NCI-H2107 (cell line): ENCODE data around the gene COL25A1.
"Not testable (repeated sequence)": the region's sequence is repeated elsewhere in the genome, so short reads cannot be mapped to it uniquely, and the experiment has no call there.

Experiments used
- DNase-seq: peaks from one replicate; lab custom pipeline; 2025; lab: John Stamatoyannopoulos, UW

Gene COL25A1

DNA sequence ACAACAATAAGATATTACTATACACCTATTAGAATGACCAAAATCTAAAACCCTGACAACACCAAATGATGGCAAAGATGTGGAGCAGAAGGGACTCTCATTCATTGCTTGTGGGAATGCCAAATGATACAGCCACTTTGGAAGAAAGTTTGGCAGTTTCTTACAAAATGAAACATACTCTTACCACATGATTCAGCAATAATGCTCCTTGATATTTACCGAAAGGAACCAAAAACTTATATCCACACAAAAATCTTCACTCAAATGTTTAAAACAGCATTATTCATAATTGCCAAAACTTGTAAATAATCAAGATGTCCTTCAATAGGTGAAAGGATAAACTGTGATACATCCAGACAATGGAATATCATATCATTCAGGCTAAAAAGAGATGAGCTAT lies 180.9 kb downstream of the COL25A1 start:
- no peak for DNase-seq

DNA sequence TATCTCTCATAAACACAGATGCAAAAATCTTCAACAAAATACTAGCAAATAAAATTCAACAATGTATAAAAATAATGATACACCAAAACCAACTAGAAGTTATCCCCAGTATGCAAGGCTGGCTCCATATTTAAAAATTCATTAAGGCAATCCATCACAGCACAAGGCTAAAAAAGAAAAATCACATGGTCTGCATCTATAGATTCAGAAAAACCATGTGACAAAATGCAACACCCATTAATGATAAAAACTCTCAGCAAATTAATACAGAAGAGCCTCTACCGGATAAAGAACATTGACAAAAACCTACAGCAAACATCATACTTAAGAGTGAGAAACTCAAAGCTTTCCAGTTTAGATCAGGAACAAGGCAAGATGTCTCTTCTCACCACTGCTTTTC lies 182.6 kb downstream of the COL25A1 start:
- no peak for DNase-seq

DNA sequence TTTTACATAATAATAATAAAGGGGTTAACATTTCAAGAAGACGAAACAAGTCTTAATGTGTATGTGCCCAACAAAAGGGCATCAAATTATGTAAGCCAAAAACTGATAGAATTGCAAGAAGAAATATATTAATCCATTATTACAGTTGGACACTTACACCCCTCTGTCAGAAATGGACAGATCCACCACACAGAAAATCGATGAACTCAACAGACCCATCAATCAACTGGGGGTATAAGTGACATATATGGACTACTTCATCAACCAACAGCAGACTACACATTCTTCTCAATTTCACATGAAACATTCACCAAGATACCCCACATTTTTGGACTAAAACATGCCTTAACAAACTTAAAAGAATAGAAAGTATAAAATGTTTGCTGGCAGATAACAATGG lies 183.8 kb downstream of the COL25A1 start:
- DNase-seq, result no peak

DNA sequence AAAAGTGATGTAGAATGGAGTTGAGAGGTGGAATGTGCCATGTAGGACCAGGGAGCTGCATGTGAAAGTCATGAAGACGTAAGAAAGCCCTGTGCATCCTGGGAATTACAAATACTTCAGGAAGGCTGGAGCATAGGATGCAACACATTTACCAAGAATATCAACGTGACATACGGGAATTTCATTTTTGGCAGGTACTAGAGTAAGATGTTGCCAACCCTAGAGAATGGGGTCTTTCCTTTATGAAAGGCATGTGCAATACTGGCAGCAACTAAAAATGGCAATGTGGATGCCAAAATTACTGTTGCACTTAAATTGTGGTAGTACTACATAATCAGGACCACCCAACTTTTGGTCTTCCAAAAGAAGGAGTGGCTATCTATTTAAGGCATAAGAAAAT lies 188.0 kb downstream of the COL25A1 start:
- no peak for DNase-seq

DNA sequence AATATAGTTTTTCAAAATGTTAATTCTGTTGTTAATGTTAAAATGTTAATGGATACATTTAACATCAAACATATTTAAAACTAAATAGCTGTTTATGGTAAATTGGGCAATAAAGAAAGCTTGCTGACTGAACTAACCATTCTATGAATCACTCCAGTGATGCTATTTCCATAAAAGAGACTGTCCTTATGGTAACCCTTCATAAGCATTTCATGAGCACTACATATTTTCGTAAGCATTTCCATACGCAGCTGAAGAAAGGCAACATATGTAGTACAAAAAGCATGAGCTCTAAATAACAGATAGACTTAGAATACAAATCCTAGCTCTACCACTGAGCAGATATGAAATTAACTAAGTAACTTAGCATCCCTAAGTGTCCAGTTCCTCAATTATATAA lies 188.9 kb downstream of the COL25A1 start:
- no peak for DNase-seq

DNA sequence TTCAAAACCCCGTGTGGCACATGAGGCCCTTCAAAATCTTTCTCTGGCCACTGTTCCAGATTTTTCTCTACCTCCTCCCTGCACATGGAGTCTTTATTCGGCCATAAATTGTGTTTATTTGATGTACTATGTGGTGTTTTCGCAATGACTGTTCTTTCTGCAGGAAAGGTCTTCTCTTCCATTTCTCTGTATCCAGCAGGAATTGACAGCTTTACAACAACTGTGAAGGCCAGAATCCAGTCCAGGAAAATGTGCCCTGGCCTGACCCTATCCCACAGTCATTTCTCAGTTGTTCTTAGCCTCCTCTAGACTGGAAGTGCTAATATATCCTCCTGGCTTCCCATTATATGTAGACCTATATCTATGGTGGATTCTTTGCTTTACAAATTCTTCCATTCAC lies 191.4 kb downstream of the COL25A1 start:
- DNase-seq, result no peak

DNA sequence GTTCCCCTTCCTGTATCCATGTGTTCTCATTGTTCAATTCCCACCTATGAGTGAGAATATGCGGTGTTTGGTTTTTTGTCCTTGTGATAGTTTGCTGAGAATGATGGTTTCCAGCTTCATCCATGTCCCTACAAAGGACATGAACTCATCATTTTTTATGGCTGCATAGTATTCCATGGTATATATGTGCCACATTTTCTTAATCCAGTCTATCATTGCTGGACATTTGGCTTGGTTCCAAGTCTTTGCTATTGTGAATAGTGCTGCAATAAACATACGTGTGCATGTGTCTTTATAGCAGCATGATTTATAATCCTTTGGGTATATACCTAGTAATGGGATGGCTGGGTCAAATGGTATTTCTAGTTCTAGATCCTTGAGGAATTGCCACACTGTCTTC lies 194.2 kb downstream of the COL25A1 start:
- not testable (repeated sequence) for DNase-seq

DNA sequence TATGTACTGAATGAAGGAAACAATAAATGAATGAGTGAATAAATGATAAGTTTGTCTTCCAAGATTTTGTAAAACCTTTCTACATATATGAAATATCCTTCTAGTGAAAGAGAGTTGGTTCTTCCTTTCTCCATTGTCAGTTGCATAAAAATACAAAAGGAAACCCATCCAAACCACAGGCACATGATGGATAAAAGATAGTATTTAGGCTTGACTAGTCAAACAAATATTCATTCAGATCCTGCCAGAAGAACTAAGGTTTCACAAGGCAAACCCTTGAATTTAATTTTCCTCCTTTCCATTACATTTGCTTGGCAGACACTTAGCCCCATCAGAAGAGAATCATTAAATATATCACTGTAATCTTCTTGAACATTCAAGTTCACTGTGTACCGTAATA lies 208.4 kb downstream of the COL25A1 start:
- no peak for DNase-seq

DNA sequence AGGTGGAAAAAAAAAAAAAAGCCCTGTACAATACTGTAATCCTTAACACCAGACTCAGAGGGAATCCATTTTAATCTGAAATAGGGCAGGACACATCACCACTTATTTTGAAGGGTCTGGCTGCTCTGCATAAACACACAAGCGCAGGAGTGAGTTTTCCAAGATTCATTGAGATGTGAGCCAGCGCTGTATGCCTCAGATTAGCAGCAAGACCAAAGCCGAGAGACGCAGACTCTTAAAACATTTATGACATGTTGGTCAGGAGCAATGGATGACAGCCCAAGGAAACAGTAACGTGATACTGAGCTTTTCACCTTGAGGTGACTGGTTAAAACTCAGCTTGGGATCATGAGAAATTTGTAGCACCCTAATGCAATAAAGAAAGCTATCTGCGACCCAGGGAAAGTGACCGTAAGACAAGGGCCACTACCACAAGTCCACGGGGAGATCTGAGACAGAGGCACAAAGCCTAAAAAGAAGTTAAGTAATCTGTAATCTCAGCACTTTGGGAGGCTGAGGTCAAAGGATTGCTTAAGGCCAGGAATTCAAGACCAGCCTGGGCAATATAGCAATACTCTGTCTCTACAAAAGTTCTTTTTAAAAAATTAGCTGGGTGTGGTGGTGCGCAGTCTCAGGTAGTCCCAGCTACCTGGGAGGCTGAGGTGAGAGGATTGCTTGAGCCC lies 210.6 kb downstream of the COL25A1 start:
- DNase-seq, result no peak

DNA sequence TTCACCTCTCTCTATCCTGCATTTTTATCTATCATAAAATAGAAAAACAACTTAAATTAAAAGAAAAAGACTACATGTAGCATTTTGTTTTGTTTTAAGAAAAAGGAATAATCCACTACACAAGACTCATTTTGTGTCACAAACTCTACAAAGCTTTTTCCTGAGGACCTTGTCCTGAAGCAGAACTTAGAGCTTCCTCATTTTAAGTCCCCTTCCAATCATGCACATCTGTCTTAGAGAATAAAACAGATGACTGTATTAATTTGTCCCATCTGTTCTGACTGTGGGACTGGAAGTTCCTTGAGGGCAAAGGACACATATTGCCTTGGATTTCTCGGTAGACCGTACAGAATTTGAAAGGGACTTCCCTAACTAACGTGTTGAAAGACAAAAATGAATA lies 218.5 kb downstream of the COL25A1 start:
- DNase-seq, result no peak

DNA sequence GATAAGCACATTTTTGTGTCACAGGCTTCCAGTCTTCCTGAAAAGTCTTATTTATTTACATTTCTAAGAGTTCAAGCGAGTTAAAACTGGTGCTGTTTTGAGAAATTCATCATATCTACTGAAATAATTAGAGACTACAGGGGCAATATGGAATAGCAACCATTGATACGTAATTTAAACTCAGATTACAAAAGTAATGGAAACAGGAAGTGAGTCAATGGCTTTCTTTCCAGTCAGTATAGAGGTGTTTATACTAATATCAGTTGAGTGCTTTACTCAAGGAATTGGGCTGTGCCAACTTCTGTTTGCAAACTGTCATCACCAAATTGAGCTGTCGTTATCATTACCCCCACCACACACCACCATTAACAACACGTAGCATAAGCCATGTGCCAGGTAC lies 222.7 kb downstream of the COL25A1 start:
- DNase-seq, result no peak

DNA sequence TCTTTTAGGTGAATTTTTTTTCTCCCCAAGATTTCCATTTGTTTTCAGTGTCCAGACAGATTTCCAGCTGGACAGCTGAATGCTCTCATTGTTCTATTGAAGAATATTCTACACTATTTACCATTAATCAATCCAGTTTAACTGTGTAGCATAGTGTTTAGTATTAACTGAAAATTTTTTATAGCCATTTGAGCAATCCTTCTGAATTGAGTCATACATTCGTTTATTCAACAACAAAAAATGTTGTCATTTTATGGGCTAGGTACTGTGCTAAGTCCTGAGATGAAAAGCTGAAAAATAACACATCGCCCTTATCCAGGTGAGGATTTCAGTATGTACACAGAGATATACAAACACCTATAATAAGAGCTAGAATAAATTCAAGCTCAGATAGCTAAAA lies 223.3 kb downstream of the COL25A1 start:
- no peak for DNase-seq

DNA sequence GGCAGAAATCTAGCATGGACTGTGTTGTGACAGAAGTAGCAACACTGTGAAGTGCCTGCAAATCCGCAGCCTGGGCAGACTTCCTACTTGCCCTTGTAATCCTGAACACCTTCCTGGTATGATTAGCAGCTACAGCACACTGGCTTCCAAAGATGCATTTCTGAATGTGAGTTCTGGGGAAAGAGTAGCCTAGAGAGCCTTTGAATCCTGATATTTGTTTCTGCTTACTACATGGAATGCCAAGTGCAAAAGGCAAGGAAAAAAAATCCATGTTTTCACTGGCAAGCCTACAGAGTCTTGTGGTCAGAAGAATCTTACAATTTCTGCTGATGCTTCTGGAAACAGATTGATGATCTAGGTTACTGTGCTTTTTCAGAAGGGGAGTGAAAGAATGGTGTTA lies 223.7 kb downstream of the COL25A1 start:
- DNase-seq, result no peak

DNA sequence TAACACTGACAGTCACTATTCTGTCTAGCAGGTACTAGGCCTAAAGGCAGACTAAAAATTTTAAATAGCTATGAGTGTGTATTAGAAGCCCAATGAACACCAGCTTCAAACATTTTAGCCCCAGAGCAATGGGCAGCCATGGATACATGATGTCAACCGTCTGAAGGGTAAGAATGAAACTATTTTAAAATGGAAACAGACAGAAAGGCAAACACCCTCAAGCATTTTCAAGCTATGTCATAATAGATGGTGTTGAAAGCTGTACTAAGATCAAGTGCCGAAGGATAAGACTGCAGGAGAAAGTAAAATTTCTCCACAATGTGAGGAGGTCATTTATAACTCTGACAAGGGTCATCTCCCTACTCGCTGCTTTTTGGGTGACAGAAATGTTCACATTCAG lies 225.0 kb downstream of the COL25A1 start:
- DNase-seq, result no peak

DNA sequence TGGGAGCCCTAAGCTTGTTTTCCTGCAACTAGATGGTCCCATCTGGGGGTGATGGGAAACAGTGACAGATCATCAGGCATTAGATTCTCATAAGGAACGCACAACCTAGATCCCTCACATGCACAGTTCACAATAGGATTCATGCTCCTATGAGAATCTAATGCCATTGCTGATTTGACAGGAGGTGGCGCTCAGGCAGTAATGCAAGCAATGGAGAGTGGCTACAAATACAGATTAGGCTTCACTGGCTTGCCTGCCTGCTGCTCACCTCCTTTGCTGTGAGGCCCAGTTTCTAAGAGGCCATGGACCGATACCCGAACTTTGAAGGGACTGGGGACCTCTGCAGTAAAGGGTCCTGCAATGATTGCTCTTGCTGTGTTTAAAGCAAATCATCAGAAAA lies 225.7 kb downstream of the COL25A1 start:
- not testable (repeated sequence) for DNase-seq

DNA sequence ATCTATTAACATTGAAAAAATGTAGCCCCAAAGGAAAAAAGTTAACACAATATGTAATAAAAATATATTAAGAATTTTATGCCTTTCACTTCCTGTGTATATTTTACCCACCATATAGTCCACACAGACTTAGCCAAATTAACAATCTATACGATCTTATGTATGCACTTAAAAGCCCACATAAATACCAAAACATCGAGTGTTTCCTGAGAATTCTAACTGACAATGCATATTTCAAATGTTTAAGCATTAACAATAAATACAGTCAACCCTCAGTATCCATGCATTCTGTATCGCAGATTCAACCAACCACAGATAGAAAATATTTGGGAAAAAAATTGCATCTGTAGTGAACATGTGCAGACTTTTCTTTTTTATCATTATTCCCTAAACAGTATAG lies 226.8 kb downstream of the COL25A1 start:
- DNase-seq, result no peak

DNA sequence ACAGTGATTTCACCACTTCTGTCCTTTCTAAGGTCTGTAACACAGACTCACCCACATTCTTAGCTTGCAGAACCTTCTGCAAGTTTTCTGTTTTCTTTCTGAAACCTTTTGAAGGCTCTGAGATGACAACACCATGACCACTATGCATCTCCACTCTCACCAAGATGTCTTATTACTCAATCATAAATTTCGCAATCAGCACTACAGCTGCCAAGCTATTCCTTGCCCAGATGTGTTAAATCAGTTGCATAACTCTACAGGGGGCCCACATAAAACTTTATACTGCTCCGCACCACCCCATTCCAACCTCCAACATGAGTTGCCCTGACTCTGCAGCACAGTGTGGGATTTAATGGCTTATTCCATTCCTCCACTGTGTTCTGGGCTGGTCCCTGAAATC lies 229.9 kb downstream of the COL25A1 start:
- DNase-seq, result no peak

DNA sequence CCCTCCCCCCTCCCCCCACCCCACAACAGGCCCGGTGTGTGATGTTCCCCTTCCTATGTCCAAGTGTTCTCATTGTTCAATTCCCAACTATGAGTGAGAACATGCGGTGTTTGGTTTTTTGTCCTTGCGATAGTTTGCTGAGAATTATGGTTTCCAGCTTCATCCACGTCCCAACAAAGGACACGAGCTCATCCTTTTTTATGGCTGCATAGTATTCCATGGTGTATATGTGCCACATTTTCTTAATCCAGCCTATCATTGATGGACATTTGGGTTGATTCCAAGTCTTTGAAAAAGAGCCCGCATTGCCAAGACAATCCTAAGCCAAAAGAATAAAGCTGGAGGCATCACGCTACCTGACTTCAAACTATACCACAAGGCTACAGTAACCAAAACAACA lies 231.8 kb downstream of the COL25A1 start:
- DNase-seq, result not testable (repeated sequence)

DNA sequence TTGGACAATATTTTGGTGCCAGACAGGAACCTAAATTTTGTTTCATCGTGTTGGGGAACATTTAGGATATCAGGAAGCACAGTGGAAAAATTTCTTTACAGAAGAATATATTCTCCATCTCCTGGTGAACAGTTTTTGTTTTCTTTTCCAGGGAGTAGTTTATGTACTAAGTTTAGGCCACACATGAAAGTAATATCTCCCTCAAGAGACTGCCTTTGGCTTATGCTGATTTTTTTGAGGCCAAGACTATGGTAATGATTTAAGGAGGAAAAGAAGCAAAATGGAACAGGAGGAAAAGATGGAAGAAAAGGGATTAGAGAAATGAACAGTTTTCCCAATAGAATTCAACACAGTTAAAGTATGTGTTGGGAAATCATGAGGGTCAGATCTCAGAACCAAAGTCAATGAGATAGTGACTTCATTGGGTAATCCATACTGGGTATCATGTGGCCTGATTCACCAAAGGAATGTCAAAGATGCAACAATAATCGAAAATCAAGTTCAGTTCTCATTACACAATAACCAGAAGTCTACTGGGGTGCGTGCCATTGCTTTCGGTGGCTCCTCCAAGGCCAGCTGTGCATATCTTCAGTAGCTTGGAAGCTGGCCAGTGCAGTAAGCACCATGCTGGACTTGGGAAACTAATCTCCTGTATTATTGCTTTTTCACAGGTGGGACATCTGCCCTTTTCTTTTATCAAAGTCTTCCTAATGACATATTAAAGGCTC lies 234.8 kb downstream of the COL25A1 start:
- no peak for DNase-seq

DNA sequence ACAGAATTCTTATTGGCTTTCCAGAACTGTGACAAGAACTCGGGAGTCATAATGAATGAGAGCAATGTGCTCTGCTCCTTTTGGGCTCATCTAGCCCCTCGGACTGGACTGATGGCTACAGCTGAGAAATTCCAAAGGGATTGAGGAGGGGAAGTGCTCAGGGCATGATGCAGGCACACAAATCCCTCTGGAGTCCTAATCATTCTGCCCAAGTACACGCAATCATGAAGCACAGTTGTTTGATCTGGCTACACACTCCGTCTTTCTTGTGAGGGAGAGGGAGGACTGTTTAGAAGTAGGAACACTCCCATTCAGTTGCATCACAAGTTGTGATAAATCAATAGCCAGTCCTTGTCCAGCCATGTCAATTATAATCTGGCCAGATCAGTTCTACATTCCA lies 237.5 kb downstream of the COL25A1 start:
- no peak for DNase-seq

DNA sequence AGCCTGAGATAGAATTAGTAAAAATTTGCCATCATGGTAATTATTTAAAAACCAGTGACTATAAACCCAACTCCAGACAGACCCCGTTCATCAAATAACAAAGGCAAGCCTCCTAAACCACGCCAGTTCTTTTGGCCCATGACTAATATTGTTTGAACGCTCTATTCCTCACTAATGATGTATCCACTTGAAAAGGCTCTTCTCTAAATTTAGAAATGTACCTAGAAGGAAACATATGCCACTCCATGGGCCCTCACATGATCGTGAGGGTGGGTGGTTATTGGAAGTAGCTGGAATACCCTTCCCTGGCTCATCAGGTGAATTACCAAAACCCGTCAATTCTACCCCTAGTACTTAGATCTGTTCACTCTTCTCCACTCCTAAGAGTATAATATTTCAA lies 249.2 kb downstream of the COL25A1 start:
- DNase-seq, result no peak

DNA sequence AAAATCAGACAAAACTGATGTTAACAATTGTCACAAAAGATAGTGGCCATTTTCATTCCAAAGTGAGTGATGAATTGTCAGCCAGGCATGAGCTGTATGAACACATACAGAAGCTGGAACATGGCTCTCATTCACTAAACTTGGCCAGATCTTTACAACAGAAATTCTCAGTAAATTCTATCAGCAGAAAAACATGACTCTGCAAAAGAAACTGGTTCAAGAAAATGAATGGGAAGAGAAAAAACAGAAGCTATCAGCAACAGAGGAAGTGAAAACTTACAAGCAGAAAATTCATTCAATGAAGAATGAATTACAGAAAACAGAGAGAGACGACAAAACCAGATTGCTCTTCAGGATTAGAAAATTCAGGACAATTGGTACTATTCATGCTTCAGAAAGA lies 249.6 kb downstream of the COL25A1 start:
- DNase-seq, result no peak

DNA sequence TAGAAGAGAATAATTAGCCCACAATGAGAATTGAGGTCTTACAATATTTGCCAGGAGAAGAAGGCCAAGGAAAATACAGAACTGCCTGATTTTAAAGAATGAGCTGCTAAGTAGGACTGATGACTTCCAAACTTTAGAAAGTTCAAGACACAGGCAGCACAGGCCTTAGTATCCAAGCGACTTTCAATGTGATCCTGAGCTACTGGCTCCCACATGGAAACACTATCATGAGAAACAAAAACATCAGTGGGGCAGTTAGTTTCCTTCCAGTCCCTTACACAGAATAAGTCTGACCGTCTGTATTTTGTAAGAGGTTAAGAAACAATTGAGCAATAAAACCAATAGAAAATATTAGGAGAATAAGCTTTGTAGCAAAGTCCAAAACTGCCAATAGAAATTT lies 251.4 kb downstream of the COL25A1 start:
- DNase-seq, result no peak

DNA sequence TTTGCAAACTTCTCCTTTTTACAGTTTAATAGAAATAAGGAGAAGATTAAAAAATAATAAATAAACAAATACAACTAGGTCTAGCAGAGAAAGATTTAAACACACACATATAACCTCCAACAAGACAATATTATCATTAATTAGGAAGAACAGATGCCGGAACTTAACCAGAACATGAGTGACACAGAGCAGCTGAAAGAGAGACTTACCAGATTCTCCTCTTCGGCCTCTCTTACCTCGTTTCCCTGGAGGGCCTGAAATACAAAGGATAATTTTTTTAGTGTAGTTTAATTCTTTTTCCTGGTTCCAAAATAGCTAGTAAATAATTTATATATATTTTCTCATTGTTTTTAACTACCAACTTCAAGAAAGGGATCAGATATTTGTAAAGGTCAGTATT lies 252.5 kb downstream of the COL25A1 start:
- no peak for DNase-seq
